HepG2 (cell line): ENCODE results near the gene MAP2K5. TPM values are rescaled to one million over a fixed set of nuclear protein-coding genes. Genes with fewer than 3 reads are reported as not detected.

Experiments
- ATAC-seq: fragments of 200-7000 bp; cut with Tn5 transposase; 3 replicates; pipeline ENCODE4 v1.9.1; 2020; ENCODE audit warnings: mild to moderate bottlenecking, moderate library complexity
- BruUV-seq: library from RNA; stranded (reverse); fragments of 400-500 nt; replicated peaks from 2 replicates; lab custom pipeline; 2021; lab: Mats Ljungman, UMichigan
- CTCF ChIA-PET: fragments of 300-600 bp; formaldehyde crosslinking; extraction: SDS; loops from one replicate; lab custom pipeline; 2021; ENCODE audit warnings: low total read pairs, inconsistent platforms, low intra/inter-chr PET ratio; lab: Yijun Ruan, JAX
- POLR2A ChIA-PET: fragments of 350-600 bp; sonication (Branson Sonifier 250); formaldehyde crosslinking; loops from one replicate; lab custom pipeline; 2020; ENCODE audit warnings: antibody characterized with exemption, inconsistent platforms; lab: Yijun Ruan, JAX
- DNase-seq: peaks from one replicate; pipeline ENCODE4 v3.0.0-alpha.2; 2015; ENCODE audit warnings: low spot score
- FAIRE-seq: peaks from 3 replicates; lab custom pipeline; 2011; peaks lifted over from hg19 to GRCh38; lab: Jason Lieb, UNC
- H2AFZ ChIP-seq: one replicate; pipeline ENCODE4 v1.6.1; 2011; ENCODE audit warnings: low read length, inconsistent platforms
- H3K27ac ChIP-seq: fragments of 300-600 bp; 3 replicates; pipeline ENCODE4 v1.8.0; 2011; ENCODE audit warnings: mixed run types, mild to moderate bottlenecking, mixed read lengths, low read length, inconsistent platforms; ENCODE audit not compliant: insufficient read depth; ENCODE audit errors: extremely low read length
- H3K27me3 ChIP-seq, 2 experiments: fragments of 200-600 bp in 1 of 2; 2 replicates in 1 of 2; 3 replicates in 1 of 2; pipeline versions ENCODE4 v1.6.0 to v1.8.0; 2011; ENCODE audit warnings: low read length in 2 of 2, mild to moderate bottlenecking in 2 of 2, moderate library complexity in 2 of 2, inconsistent platforms in 1 of 2; ENCODE audit not compliant: insufficient read depth in 2 of 2, control insufficient read depth in 1 of 2
- H3K36me3 ChIP-seq, 2 experiments: fragments of 200-600 bp in 1 of 2; replicated peaks in 1 of 2; 2 replicates in 1 of 2; 3 replicates in 1 of 2; pipeline versions ENCODE4 v1.5.1 to v1.8.0; 2011; ENCODE audit warnings: low read length in 2 of 2, inconsistent platforms in 1 of 2; ENCODE audit not compliant: insufficient read depth in 2 of 2, control insufficient read depth in 1 of 2
- H3K4me1 ChIP-seq: 2 replicates; pipeline ENCODE4 v1.5.1; 2012; ENCODE audit warnings: low read length, inconsistent platforms; ENCODE audit not compliant: insufficient read depth
- H3K4me2 ChIP-seq: 2 replicates; pipeline ENCODE4 v1.6.0; 2011; ENCODE audit warnings: low read depth, low read length, inconsistent platforms
- H3K4me3 ChIP-seq, 3 experiments: fragments of 200-600 bp in 1 of 3; sonication (generic), shearing (Covaris generic) in 1 of 3; replicated peaks in 1 of 3; 2 replicates each; pipeline ENCODE4 v1.5.1; 2011 to 2016; ENCODE audit warnings: low read length in 3 of 3, inconsistent platforms in 2 of 3, low read depth in 2 of 3, mild to moderate bottlenecking in 2 of 3, control low read depth in 1 of 3, mixed read lengths in 1 of 3; ENCODE audit not compliant: insufficient read depth in 1 of 3
- H3K79me2 ChIP-seq: one replicate; pipeline ENCODE4 v1.6.1; 2011; ENCODE audit warnings: low read length, inconsistent platforms; ENCODE audit not compliant: insufficient read depth
- H3K9ac ChIP-seq: 2 replicates; pipeline ENCODE4 v1.6.0; 2011; ENCODE audit warnings: mild to moderate bottlenecking, low read depth, low read length, inconsistent platforms; ENCODE audit not compliant: insufficient read depth
- H3K9me3 ChIP-seq: 2 replicates; pipeline ENCODE4 v1.5.1; 2012; ENCODE audit warnings: mild to moderate bottlenecking, low read length
- H4K20me1 ChIP-seq: 2 replicates; pipeline ENCODE4 v1.6.0; 2011; ENCODE audit warnings: inconsistent platforms, mild to moderate bottlenecking, low read length, moderate library complexity; ENCODE audit not compliant: insufficient read depth
- ATF7 ChIP-seq, 2 experiments: fragments of 450-650 bp in 1 of 2; sonication (generic) in 1 of 2; formaldehyde crosslinking in 1 of 2; IDR thresholded peaks; 2 replicates each; pipeline versions ENCODE4 v1.4.0 to v1.6.1; 2016 to 2020; ENCODE audit warnings: antibody characterized with exemption in 1 of 2, mild to moderate bottlenecking in 1 of 2, missing genetic modification reagents in 1 of 2
- CEBPB ChIP-seq: IDR thresholded peaks from 2 replicates; pipeline ENCODE4 v1.6.1; 2011; ENCODE audit warnings: low read depth, low read length, improper control_type of control experiment, borderline replicate concordance
- CEBPG ChIP-seq: IDR thresholded peaks from 2 replicates; pipeline ENCODE4 v1.6.1; 2016
- ZNF124 ChIP-seq: sonication (generic); formaldehyde crosslinking; IDR thresholded peaks from 2 replicates; pipeline ENCODE4 v1.4.0; 2020; ENCODE audit warnings: missing genetic modification reagents
- WGBS: methylation state at CpG from one replicate; pipeline ENCODE4 v1.1.6; 2017; ENCODE audit warnings: low lambda C conversion rate; 5-methylcytosine and 5-hydroxymethylcytosine counted together
- in situ Hi-C: cut with HindIII; loops from 2 replicates; pipeline ENCODE4 v1.10.0; 2017; ENCODE audit warnings: low pct_unique_long_range_greater_than_20kb; ENCODE audit not compliant: extremely low pct_ligation_motif_present
- intact Hi-C: fragments of 100-400 bp; cut with micrococcal nuclease; formaldehyde crosslinking; loops from one replicate; pipeline ENCODE4 v1.10.0; 2022; ENCODE audit not compliant: unreplicated experiment
- polyA plus RNA-seq, 8 experiments: library from polyadenylated mRNA; depleted of rRNA in 3 of 8; stranded (reverse) in 7 of 8; unstranded in 1 of 8; fragments of >200 nt; fragmentation: Illumina TruSeq in 4 of 8; extraction: Trizol in 4 of 8; gene quantifications; 2 replicates each; pipeline versions ENCODE4 v1.2.1 to v1.2.3, GENCODE V29; 2011 to 2016; ENCODE audit warnings: low read depth in 4 of 8, missing spikeins in 1 of 8, mixed read lengths in 1 of 8; ENCODE audit not compliant: insufficient read depth in 1 of 8
- total RNA-seq, 5 experiments: library from RNA; depleted of rRNA; stranded (reverse); fragments of >200 nt; fragmentation: Illumina TruSeq; extraction: Trizol; gene quantifications; 2 replicates each; pipeline ENCODE4 v1.2.3, GENCODE V29; 2016; ENCODE audit warnings: low read depth in 1 of 5
- TF ChIP-seq, protein P1 (sequence below): sonication (generic); formaldehyde crosslinking; IDR thresholded peaks from 2 replicates; pipeline ENCODE4 v1.4.0; 2020; ENCODE audit warnings: missing genetic modification reagents, mild to moderate bottlenecking, borderline replicate concordance
- TF ChIP-seq, protein P2 (sequence below), 2 experiments: fragments of 450-650 bp in 1 of 2; sonication (generic) in 1 of 2; formaldehyde crosslinking; IDR thresholded peaks; 2 replicates each; pipeline versions ENCODE4 v1.5.0 to v1.8.0; 2020 to 2022; ENCODE audit warnings: mild to moderate bottlenecking in 1 of 2, missing genetic modification reagents in 1 of 2
- TF ChIP-seq, protein P3 (sequence below): sonication (generic); formaldehyde crosslinking; IDR thresholded peaks from 2 replicates; pipeline ENCODE4 v1.9.0; 2022; ENCODE audit warnings: missing genetic modification reagents, mild to moderate bottlenecking, borderline replicate concordance

The MAP2K5 gene
- total and polyA plus RNA-seq, 2 of the 13 experiments (the other 11 are each of a cell fraction or from before 2014, with no cell fraction given) = 4.0 to 4.3 TPM

DNA sequence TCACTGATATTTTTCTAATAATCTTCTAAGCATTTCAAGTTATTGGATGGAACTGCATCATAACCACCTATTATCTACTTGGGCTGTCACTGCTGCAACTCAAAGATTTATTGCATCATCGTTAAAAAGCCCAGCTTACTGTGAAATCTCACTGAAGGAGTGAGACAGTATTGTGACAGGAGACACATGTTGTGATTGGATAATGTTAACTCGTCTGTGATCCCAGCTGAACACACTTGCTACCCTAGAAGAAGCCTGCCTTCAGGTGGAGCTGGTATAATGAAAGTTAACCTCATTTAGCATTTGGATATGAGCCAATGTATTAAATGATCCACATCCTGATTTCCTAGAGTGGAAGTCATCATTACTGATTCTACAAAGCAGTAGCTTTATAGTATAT lies 138.1 kb downstream of the MAP2K5 start:
- no peak overlapping the region for H3K27ac ChIP-seq
- no peaks in the 10 kb centered on the region for H3K27me3 ChIP-seq
- H2AFZ ChIP-seq = no peak overlapping the region
- H3K79me2 ChIP-seq = no peaks in the 10 kb centered on the region
- H3K9ac ChIP-seq = no peak overlapping the region
- no TSS peak for BruUV-seq
- no peaks in the 10 kb centered on the region for H3K36me3 ChIP-seq
- in situ Hi-C loops = no loop called here
- POLR2A ChIA-PET = no interaction called here
- H4K20me1 ChIP-seq = no peaks in the 10 kb centered on the region
- no peak overlapping the region for H3K4me2 ChIP-seq
- intact Hi-C loops = no loop called here
- CTCF ChIA-PET = no interaction called here
- FAIRE-seq = no peak
- no peak for ATAC-seq
- TF ChIP-seq ZNF124 (no peak), CEBPG (CRISPR knock-in tag) (peak; percentile 76), ATF7 (IDR thresholded peaks at IDR 0.05) (peak; percentile 77), ATF7 (CRISPR knock-in tag; IDR thresholded peaks at IDR 0.05) (no peak), CEBPB (peak; percentile 78)
- TF ChIP-seq, protein P1, sequence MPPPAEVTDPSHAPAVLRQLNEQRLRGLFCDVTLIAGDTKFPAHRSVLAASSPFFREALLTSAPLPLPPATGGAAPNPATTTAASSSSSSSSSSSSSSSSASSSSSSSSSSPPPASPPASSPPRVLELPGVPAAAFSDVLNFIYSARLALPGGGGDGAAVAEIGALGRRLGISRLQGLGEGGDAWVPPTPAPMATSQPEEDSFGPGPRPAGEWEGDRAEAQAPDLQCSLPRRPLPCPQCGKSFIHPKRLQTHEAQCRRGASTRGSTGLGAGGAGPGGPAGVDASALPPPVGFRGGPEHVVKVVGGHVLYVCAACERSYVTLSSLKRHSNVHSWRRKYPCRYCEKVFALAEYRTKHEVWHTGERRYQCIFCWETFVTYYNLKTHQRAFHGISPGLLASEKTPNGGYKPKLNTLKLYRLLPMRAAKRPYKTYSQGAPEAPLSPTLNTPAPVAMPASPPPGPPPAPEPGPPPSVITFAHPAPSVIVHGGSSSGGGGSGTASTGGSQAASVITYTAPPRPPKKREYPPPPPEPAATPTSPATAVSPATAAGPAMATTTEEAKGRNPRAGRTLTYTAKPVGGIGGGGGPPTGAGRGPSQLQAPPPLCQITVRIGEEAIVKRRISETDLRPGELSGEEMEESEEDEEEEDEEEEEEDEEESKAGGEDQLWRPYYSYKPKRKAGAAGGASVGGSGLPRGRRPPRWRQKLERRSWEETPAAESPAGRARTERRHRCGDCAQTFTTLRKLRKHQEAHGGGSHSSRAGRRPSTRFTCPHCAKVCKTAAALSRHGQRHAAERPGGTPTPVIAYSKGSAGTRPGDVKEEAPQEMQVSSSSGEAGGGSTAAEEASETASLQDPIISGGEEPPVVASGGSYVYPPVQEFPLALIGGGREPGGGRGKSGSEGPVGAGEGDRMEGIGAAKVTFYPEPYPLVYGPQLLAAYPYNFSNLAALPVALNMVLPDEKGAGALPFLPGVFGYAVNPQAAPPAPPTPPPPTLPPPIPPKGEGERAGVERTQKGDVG (CRISPR knock-in tag) = no peak
- TF ChIP-seq, protein P2, sequence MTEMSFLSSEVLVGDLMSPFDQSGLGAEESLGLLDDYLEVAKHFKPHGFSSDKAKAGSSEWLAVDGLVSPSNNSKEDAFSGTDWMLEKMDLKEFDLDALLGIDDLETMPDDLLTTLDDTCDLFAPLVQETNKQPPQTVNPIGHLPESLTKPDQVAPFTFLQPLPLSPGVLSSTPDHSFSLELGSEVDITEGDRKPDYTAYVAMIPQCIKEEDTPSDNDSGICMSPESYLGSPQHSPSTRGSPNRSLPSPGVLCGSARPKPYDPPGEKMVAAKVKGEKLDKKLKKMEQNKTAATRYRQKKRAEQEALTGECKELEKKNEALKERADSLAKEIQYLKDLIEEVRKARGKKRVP (CRISPR knock-in tag; IDR thresholded peaks at IDR 0.05) = peak in 1 of 2 experiments; percentile 97; a peak in 2 of 4 replicates
- TF ChIP-seq, protein P3, sequence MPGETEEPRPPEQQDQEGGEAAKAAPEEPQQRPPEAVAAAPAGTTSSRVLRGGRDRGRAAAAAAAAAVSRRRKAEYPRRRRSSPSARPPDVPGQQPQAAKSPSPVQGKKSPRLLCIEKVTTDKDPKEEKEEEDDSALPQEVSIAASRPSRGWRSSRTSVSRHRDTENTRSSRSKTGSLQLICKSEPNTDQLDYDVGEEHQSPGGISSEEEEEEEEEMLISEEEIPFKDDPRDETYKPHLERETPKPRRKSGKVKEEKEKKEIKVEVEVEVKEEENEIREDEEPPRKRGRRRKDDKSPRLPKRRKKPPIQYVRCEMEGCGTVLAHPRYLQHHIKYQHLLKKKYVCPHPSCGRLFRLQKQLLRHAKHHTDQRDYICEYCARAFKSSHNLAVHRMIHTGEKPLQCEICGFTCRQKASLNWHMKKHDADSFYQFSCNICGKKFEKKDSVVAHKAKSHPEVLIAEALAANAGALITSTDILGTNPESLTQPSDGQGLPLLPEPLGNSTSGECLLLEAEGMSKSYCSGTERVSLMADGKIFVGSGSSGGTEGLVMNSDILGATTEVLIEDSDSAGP (CRISPR knock-in tag) = no peak
- 89% methylated on average over 2 of the region's 2 CpGs for WGBS
- no peaks in the 10 kb centered on the region for H3K4me1 ChIP-seq
- H3K4me3 ChIP-seq = no peak overlapping the region
- peaks cover 22% of the 10 kb centered on the region for H3K9me3 ChIP-seq
- no peak for DNase-seq
